SK-N-SH (cell line): Measurements from ENCODE around the gene RPRD2. TPM values are rescaled to one million over a fixed set of nuclear protein-coding genes. Genes with fewer than 3 reads are reported as not detected.

Source experiments
- CTCF ChIA-PET: fragments of 300-600, 350-600 bp; formaldehyde crosslinking; extraction: SDS; loops from one replicate; lab custom pipeline; 2021; lab: Yijun Ruan, JAX
- POLR2A ChIA-PET: fragments of 350-600 bp; sonication (Branson Sonifier 250); formaldehyde crosslinking; extraction: SDS; loops from one replicate; lab custom pipeline; 2020; ENCODE audit warnings: antibody characterized with exemption, inconsistent platforms; lab: Yijun Ruan, JAX
- DNase-seq: peaks from one replicate; pipeline ENCODE4 v3.0.0; 2012
- H2AFZ ChIP-seq: fragments of 200-600 bp; sonication (generic); 2 replicates; pipeline ENCODE4 v1.8.1; 2016; ENCODE audit warnings: antibody characterized with exemption, mild to moderate bottlenecking, low read depth
- H3F3A ChIP-seq: fragments of 200-600 bp; sonication (generic); replicated peaks from 2 replicates; pipeline ENCODE3; 2016; ENCODE audit warnings: antibody characterized with exemption, mild to moderate bottlenecking; ENCODE audit not compliant: insufficient read depth
- H3K27ac ChIP-seq, 2 experiments: fragments of 200-500 bp in 1 of 2; fragments of 200-600 bp in 1 of 2; sonication (Bioruptor generic) in 1 of 2; sonication (generic), shearing (Covaris generic) in 1 of 2; 2 replicates each; pipeline versions ENCODE4 v1.5.1 to v1.6.1; 2014 to 2016; ENCODE audit warnings: low read depth in 2 of 2, inconsistent platforms in 1 of 2, low read length in 1 of 2, mild to moderate bottlenecking in 1 of 2, mixed read lengths in 1 of 2
- H3K27me3 ChIP-seq: fragments of 200-600 bp; sonication (generic), shearing (Covaris generic); 2 replicates; pipeline ENCODE4 v1.6.1; 2016; ENCODE audit warnings: mixed run types; ENCODE audit not compliant: insufficient read depth
- H3K36me3 ChIP-seq, 2 experiments: fragments of 200-500 bp in 1 of 2; fragments of 200-600 bp in 1 of 2; sonication (Bioruptor generic) in 1 of 2; sonication (generic) in 1 of 2; replicated peaks in 1 of 2; 2 replicates each; pipeline versions ENCODE3 to v1.5.1; 2014 to 2016; ENCODE audit warnings: low read length in 1 of 2, mild to moderate bottlenecking in 1 of 2; ENCODE audit not compliant: insufficient read depth in 2 of 2, control insufficient read depth in 1 of 2
- H3K4me1 ChIP-seq, 2 experiments: fragments of 200-500 bp in 1 of 2; fragments of 200-600 bp in 1 of 2; sonication (Bioruptor generic) in 1 of 2; sonication (generic), shearing (Covaris generic) in 1 of 2; 2 replicates each; pipeline versions ENCODE4 v1.5.1 to v1.6.1; 2014 to 2016; ENCODE audit warnings: low read depth in 1 of 2, low read length in 1 of 2, mixed run types in 1 of 2; ENCODE audit not compliant: insufficient read depth in 2 of 2, control insufficient read depth in 1 of 2
- H3K4me2 ChIP-seq: fragments of 200-600 bp; sonication (generic), shearing (Covaris generic); 2 replicates; pipeline ENCODE4 v1.6.1; 2017; ENCODE audit warnings: mixed run types
- H3K4me3 ChIP-seq, 2 experiments: fragments of 200-500 bp in 1 of 2; fragments of 200-600 bp in 1 of 2; sonication (Bioruptor generic) in 1 of 2; sonication (generic), shearing (Covaris generic) in 1 of 2; 2 replicates each; pipeline versions ENCODE4 v1.5.1 to v1.8.1; 2014 to 2016; ENCODE audit warnings: low read depth in 2 of 2, inconsistent platforms in 1 of 2, low read length in 1 of 2, mild to moderate bottlenecking in 1 of 2, mixed read lengths in 1 of 2, moderate library complexity in 1 of 2
- H3K79me2 ChIP-seq: fragments of 200-600 bp; sonication (generic); 2 replicates; pipeline ENCODE4 v1.8.1; 2017; ENCODE audit warnings: mild to moderate bottlenecking; ENCODE audit not compliant: insufficient read depth
- H3K9ac ChIP-seq: fragments of 200-600 bp; sonication (generic); 2 replicates; pipeline ENCODE4 v1.6.1; 2017; ENCODE audit warnings: mixed run types
- H3K9me2 ChIP-seq: fragments of 200-600 bp; sonication (generic); 2 replicates; pipeline ENCODE4 v1.6.1; 2017; ENCODE audit warnings: mixed run types
- H3K9me3 ChIP-seq: fragments of 200-600 bp; sonication (generic); 2 replicates; pipeline ENCODE4 v1.6.1; 2017; ENCODE audit warnings: mixed run types, mild to moderate bottlenecking, moderate library complexity
- H4K20me1 ChIP-seq: fragments of 200-600 bp; sonication (generic); 2 replicates; pipeline ENCODE4 v1.6.1; 2017; ENCODE audit warnings: mild to moderate bottlenecking, mixed run types; ENCODE audit not compliant: insufficient read depth
- CTCF ChIP-seq: fragments of 200-600 bp; sonication (generic); IDR thresholded peaks from 2 replicates; pipeline ENCODE4 v1.6.1; 2017; ENCODE audit warnings: antibody characterized with exemption, mild to moderate bottlenecking, moderate library complexity
- ELF1 ChIP-seq: IDR thresholded peaks from 2 replicates; pipeline ENCODE4 v1.4.0; 2012
- FOXJ3 ChIP-seq: sonication (generic); formaldehyde crosslinking; IDR thresholded peaks from 2 replicates; pipeline ENCODE4 v1.5.1; 2020; ENCODE audit warnings: mild to moderate bottlenecking, missing genetic modification reagents
- FOXM1 ChIP-seq: IDR thresholded peaks from 2 replicates; pipeline ENCODE4 v1.4.0; 2012; ENCODE audit warnings: low read depth, mild to moderate bottlenecking
- GATA2 ChIP-seq: sonication (generic); formaldehyde crosslinking; IDR thresholded peaks from 2 replicates; pipeline ENCODE4 v1.5.0; 2020; ENCODE audit warnings: mild to moderate bottlenecking, missing genetic modification reagents
- JUND ChIP-seq: IDR thresholded peaks from 2 replicates; pipeline ENCODE4 v1.4.0; 2012
- NFIC ChIP-seq: IDR thresholded peaks from 2 replicates; pipeline ENCODE4 v1.4.0; 2012; ENCODE audit warnings: borderline replicate concordance
- REST ChIP-seq: IDR thresholded peaks from 2 replicates; pipeline ENCODE4 v1.6.1; 2012; ENCODE audit warnings: mild to moderate bottlenecking, low read depth, low read length, moderate library complexity
- SIN3A ChIP-seq: IDR thresholded peaks from 2 replicates; pipeline ENCODE4 v1.6.1; 2012; ENCODE audit warnings: low read depth, mild to moderate bottlenecking, low read length, moderate library complexity, borderline replicate concordance
- TAF1 ChIP-seq: IDR thresholded peaks from 2 replicates; pipeline ENCODE4 v1.6.1; 2012; ENCODE audit warnings: low read depth, mild to moderate bottlenecking, low read length, moderate library complexity, borderline replicate concordance
- USF1 ChIP-seq: IDR thresholded peaks from 2 replicates; pipeline ENCODE4 v1.4.0; 2012; ENCODE audit warnings: low read depth, borderline replicate concordance
- USF2 ChIP-seq: fragments of 150-350 bp; IDR thresholded peaks from 2 replicates; pipeline ENCODE4 v1.6.1; 2017; ENCODE audit warnings: antibody characterized with exemption, low read length, low read depth, borderline replicate concordance
- YY1 ChIP-seq: IDR thresholded peaks from 2 replicates; pipeline ENCODE4 v1.4.0; 2012; ENCODE audit warnings: low read depth, mild to moderate bottlenecking
- WGBS: methylation state at CpG from one replicate; pipeline ENCODE4 v1.1.6; 2017; ENCODE audit warnings: low lambda C conversion rate; 5-methylcytosine and 5-hydroxymethylcytosine counted together
- polyA plus RNA-seq, 3 experiments: library from polyadenylated mRNA; depleted of rRNA; stranded (reverse); fragments of >200 nt; gene quantifications; 2 replicates each; pipeline ENCODE4 v1.2.3, GENCODE V29; 2012

Gene RPRD2
- polyA plus RNA-seq, 1 of the 3 experiments (the other 2 are of a cell fraction), result 9.2 TPM

- no peak for TF ChIP-seq YY1
- TF ChIP-seq REST, result no peak
Observed at GRCh38 chr1:150385537-150386445, 21.8 kb downstream of the RPRD2 start (continued).

- H3F3A ChIP-seq, result peaks cover 6% of the 10 kb centered on the region
- no peak overlapping the region for H3K9ac ChIP-seq
- no peaks in the 10 kb centered on the region for H3K4me1 ChIP-seq
- CTCF ChIA-PET, result no interaction called here
- no peak overlapping the region for H3K4me3 ChIP-seq
- no peaks in the 10 kb centered on the region for H3K27me3 ChIP-seq
- no peak for TF ChIP-seq USF2
- TF ChIP-seq NFIC, result no peak
- TF ChIP-seq FOXJ3 (CRISPR knock-in tag), result no peak
- TF ChIP-seq SIN3A, result no peak
- no peak for TF ChIP-seq GATA2 (CRISPR knock-in tag)
- no peak for TF ChIP-seq ELF1
- TF ChIP-seq CTCF, result no peak
- TF ChIP-seq FOXM1, result no peak
- TF ChIP-seq TAF1, result no peak
- TF ChIP-seq USF1, result no peak
- TF ChIP-seq JUND, result no peak
- H3K9me2 ChIP-seq, result no peaks in the 10 kb centered on the region
- DNase-seq, result no peak
- H2AFZ ChIP-seq, result no peak overlapping the region
- WGBS, result 86% methylated on average over 1 of the region's 1 CpG
- H3K27ac ChIP-seq, result no peak overlapping the region
- no peak overlapping the region for H3K4me2 ChIP-seq
- H3K9me3 ChIP-seq, result no peaks in the 10 kb centered on the region
- POLR2A ChIA-PET, result no interaction called here
- H4K20me1 ChIP-seq, result peaks cover 19% of the 10 kb centered on the region; the same call in 1 of the 2 replicates
- H3K36me3 ChIP-seq, result peaks cover 0 to 4% of the 10 kb centered on the region in 2 experiments
- H3K79me2 ChIP-seq, result peaks cover 89% of the 10 kb centered on the region
Observed at GRCh38 chr1:150386592-150386991, 22.6 kb downstream of the RPRD2 start.
